Thoracic aorta (tissue), 2 donors: Measurements from ENCODE around the gene PTPRF. TPM values are rescaled to one million over a fixed set of nuclear protein-coding genes. Genes with fewer than 3 reads are reported as not detected.

Experiments used
- ATAC-seq: fragments of 150-250 bp; one replicate; pipeline ENCODE4 v1.8.0; 2017; ENCODE audit warnings: low read depth; ENCODE audit not compliant: insufficient number of reproducible peaks, low FRiP score
- DNase-seq: peaks from one replicate; pipeline ENCODE4 v3.0.0-alpha.2; 2020; ENCODE audit warnings: low spot score
- H3K27ac ChIP-seq, 2 donors: fragments of 200-600 bp; sonication (generic); 1 replicate in 1 of 2; 2 replicates in 1 of 2; pipeline ENCODE4 v1.5.1; 2016; ENCODE audit warnings: mild to moderate bottlenecking in 2 of 2, moderate library complexity in 2 of 2
- H3K27me3 ChIP-seq: fragments of 200-600 bp; sonication (generic); replicated peaks from 2 replicates; pipeline ENCODE4 v1.6.0; 2016; ENCODE audit warnings: mild to moderate bottlenecking; ENCODE audit not compliant: insufficient read depth
- H3K36me3 ChIP-seq: fragments of 200-600 bp; sonication (generic); one replicate; pipeline ENCODE4 v1.5.1; 2016
- H3K4me1 ChIP-seq, 2 donors: fragments of 200-600 bp; sonication (generic); 1 replicate in 1 of 2; 2 replicates in 1 of 2; pipeline versions ENCODE4 v1.5.1 to v1.6.0; 2016; ENCODE audit warnings: low read depth in 2 of 2, mild to moderate bottlenecking in 1 of 2; ENCODE audit not compliant: control insufficient read depth in 1 of 2
- H3K4me3 ChIP-seq: fragments of 200-600 bp; sonication (generic); 2 replicates; pipeline ENCODE4 v1.5.1; 2016; ENCODE audit warnings: mild to moderate bottlenecking
- H3K9me3 ChIP-seq: fragments of 200-600 bp; sonication (generic); 2 replicates; pipeline ENCODE4 v1.5.1; 2016
- CTCF ChIP-seq: fragments of 200-600 bp; sonication (generic); IDR thresholded peaks from one replicate; pipeline ENCODE4 v1.5.1; 2019; ENCODE audit warnings: antibody characterized with exemption
- total RNA-seq, 2 donors: library from RNA; depleted of rRNA; stranded (reverse); fragments of >200 nt; gene quantifications; one replicate each; pipeline versions ENCODE4 v1.1.0 to v1.2.3, GENCODE V29; 2016

PTPRF gene
- total RNA-seq, 2 donors from 2014 or later: 43.9 to 55.1 TPM

GRCh38 chr1:43527111-43527878 is 3.4 kb upstream of the PTPRF start:
- DNase-seq (no peak), ATAC-seq (no peak)
- no peak overlapping the region for H3K4me3 ChIP-seq
- no peak for TF ChIP-seq CTCF
- H3K4me1 ChIP-seq: peaks cover 7 to 21% of the 10 kb centered on the region in 2 donors
- H3K9me3 ChIP-seq: no peaks in the 10 kb centered on the region
- H3K27ac ChIP-seq: no peak overlapping the region
- H3K27me3 ChIP-seq: no peaks in the 10 kb centered on the region
- no peaks in the 10 kb centered on the region for H3K36me3 ChIP-seq

GRCh38 chr1:43529206-43529731 is 1.4 kb upstream of the PTPRF start:
- peak; percentile 53 for ATAC-seq
- peak; percentile 96 for TF ChIP-seq CTCF
- no peak overlapping the region for H3K27ac ChIP-seq

GRCh38 chr1:43531107-43531905 is 623 bp downstream of the PTPRF start:
- DNase-seq (no peak), ATAC-seq (no peak)
- Histone ChIP-seq H3K36me3 (no peaks in the 10 kb centered on the region), H3K4me3 (peak overlapping the region; percentile 87), H3K4me1 (peaks cover 7 to 32% of the 10 kb centered on the region in 2 donors), H3K27ac (peak overlapping the region; percentile 55 to 64), H3K27me3 (no peaks in the 10 kb centered on the region), H3K9me3 (no peaks in the 10 kb centered on the region)
- no peak for TF ChIP-seq CTCF

More at GRCh38 chr1:43529206-43529731, 1.4 kb upstream of the PTPRF start:
- Histone ChIP-seq H3K36me3 (no peaks in the 10 kb centered on the region), H3K4me1 (peaks cover 7 to 32% of the 10 kb centered on the region in 2 donors), H3K9me3 (no peaks in the 10 kb centered on the region), H3K4me3 (no peak overlapping the region), H3K27me3 (no peaks in the 10 kb centered on the region)
- DNase-seq: peak; percentile 54

- Histone ChIP-seq H3K4me3 (peak overlapping the region; percentile 87), H3K4me1 (peaks cover 7 to 32% of the 10 kb centered on the region in 2 donors), H3K27ac (peak overlapping the region; percentile 55 to 64), H3K9me3 (no peaks in the 10 kb centered on the region), H3K27me3 (no peaks in the 10 kb centered on the region), H3K36me3 (no peaks in the 10 kb centered on the region)
- TF ChIP-seq CTCF: no peak
- ATAC-seq: no peak
- DNase-seq: no peak
These were observed 1.4 kb downstream of the PTPRF start for GRCh38 chr1:43531906-43532584.
